AG20443 (cell line): ENCODE results near the gene MAML3.

Source experiments
- DNase-seq: peaks from one replicate; pipeline ENCODE4 v3.0.0; 2012; ENCODE audit warnings: low spot score, mixed read lengths

Gene MAML3

GRCh38 chr4:140126261-140126660 is 27.7 kb downstream of the MAML3 start:
- DNase-seq: no peak

- DNase-seq: no peak
Observed at GRCh38 chr4:140125374-140125773, 28.6 kb downstream of the MAML3 start.

GRCh38 chr4:140123666-140124377 is 30.2 kb downstream of the MAML3 start:
- DNase-seq: no peak

GRCh38 chr4:140122891-140123290 is 31.1 kb downstream of the MAML3 start:
- DNase-seq: no peak

GRCh38 chr4:140121646-140122045 is 32.3 kb downstream of the MAML3 start:
- no peak for DNase-seq

- DNase-seq: no peak
Observed at GRCh38 chr4:140118931-140119640, 34.9 kb downstream of the MAML3 start.

GRCh38 chr4:140117947-140118346 is 36.0 kb downstream of the MAML3 start:
- no peak for DNase-seq

- DNase-seq: no peak
Observed at GRCh38 chr4:140116442-140117104, 37.4 kb downstream of the MAML3 start.

GRCh38 chr4:140115140-140115539 is 38.8 kb downstream of the MAML3 start:
- no peak for DNase-seq

GRCh38 chr4:140113653-140114052 is 40.3 kb downstream of the MAML3 start:
- no peak for DNase-seq

GRCh38 chr4:140112576-140112975 is 41.4 kb downstream of the MAML3 start:
- peak; percentile 20 for DNase-seq

- DNase-seq: no peak
Observed at GRCh38 chr4:140111256-140111655, 42.7 kb downstream of the MAML3 start.

GRCh38 chr4:140110542-140111215 is 43.3 kb downstream of the MAML3 start:
- no peak for DNase-seq

GRCh38 chr4:140109737-140110136 is 44.2 kb downstream of the MAML3 start:
- no peak for DNase-seq

GRCh38 chr4:140109292-140109691 is 44.7 kb downstream of the MAML3 start:
- no peak for DNase-seq

GRCh38 chr4:140108713-140109230 is 45.2 kb downstream of the MAML3 start:
- DNase-seq: no peak

GRCh38 chr4:140108243-140108642 is 45.7 kb downstream of the MAML3 start:
- DNase-seq: no peak

GRCh38 chr4:140106289-140106844 is 47.6 kb downstream of the MAML3 start:
- no peak for DNase-seq

- no peak for DNase-seq
Observed at GRCh38 chr4:140105436-140105835, 48.5 kb downstream of the MAML3 start.

GRCh38 chr4:140103676-140104075 is 50.3 kb downstream of the MAML3 start:
- peak; percentile 23 for DNase-seq

GRCh38 chr4:140102421-140102820 is 51.6 kb downstream of the MAML3 start:
- DNase-seq: no peak

GRCh38 chr4:140100771-140101170 is 53.2 kb downstream of the MAML3 start:
- DNase-seq: no peak
